ENCODE data around the gene DCDC1.

The DCDC1 gene

DNA sequence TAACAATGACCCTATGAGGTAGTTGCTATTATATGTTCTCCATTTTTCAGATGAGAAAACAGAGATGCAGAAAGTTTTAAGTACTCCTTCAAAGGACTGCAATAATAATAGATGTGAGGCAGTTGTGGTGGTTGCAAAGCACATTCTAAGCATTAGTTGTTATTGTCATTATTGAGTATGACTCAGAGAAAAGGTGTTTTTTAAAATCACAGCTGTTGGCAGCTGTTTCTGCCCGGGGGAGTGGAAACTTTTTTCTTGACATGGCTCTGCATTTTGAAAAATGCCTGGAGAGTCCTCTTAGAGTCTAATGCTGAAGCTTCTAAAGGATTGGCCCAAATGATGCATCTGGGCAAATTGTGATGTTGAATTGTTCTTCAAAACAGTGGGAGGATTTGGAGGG, 538.9 kb downstream of the DCDC1 start:
- no peaks in the 10 kb centered on the region for H3K36me3 ChIP-seq (ENCODE audit: insufficient read depth, low read length)
- H3K27ac ChIP-seq = no peak overlapping the region
- no peak overlapping the region for H3K9ac ChIP-seq (ENCODE audit: insufficient read length)
- H3K4me3 ChIP-seq = no peak overlapping the region
- TF ChIP-seq FOXP2 (optimal IDR thresholded peaks at IDR 0.05; ENCODE audit: control extremely low read depth, extremely low read length, insufficient read depth) = no peak
- no peak for TF ChIP-seq EZH2 (IDR thresholded peaks at IDR 0.05)
- no peak for TF ChIP-seq POLR2AphosphoS5 (IDR thresholded peaks at IDR 0.05; ENCODE audit: borderline replicate concordance, low read depth, low read length)
- no peaks in the 10 kb centered on the region for H3K9me3 ChIP-seq (ENCODE audit: low read depth, low read length)
- no peak for DNase-seq (ENCODE audit: low read depth, low spot score)

DNA sequence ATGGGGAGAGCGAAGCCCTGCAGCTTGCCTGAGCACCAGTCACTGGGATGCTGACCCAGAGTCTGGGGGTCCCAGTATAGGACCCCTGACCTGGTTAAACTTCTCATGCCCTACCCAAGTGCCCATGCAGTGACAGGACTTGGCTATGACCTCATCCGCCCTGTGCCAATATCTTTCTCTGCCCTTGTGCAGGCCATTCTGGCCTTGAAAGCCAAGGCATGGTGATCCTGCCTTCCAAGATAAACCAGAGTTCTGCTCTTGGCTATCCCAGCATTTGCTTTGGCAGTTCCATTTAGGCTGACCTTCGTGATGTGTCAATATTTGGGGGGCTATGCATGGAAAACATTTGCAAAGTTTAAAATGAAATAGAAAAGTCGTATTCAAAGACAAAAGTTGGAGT, 542.6 kb downstream of the DCDC1 start:
- no peak for TF ChIP-seq POLR2AphosphoS5 (IDR thresholded peaks at IDR 0.05; ENCODE audit: borderline replicate concordance, low read depth, low read length)
- no peak for TF ChIP-seq EZH2 (IDR thresholded peaks at IDR 0.05)
- TF ChIP-seq FOXP2 (optimal IDR thresholded peaks at IDR 0.05; ENCODE audit: control extremely low read depth, extremely low read length, insufficient read depth) = no peak
- Histone ChIP-seq H3K36me3 (ENCODE audit: insufficient read depth, low read length) (no peaks in the 10 kb centered on the region), H3K9me3 (ENCODE audit: low read depth, low read length) (no peaks in the 10 kb centered on the region), H3K9ac (ENCODE audit: insufficient read length) (no peak overlapping the region), H3K27ac (no peak overlapping the region), H3K4me3 (no peak overlapping the region)
- no peak for DNase-seq (ENCODE audit: low read depth, low spot score)

DNA sequence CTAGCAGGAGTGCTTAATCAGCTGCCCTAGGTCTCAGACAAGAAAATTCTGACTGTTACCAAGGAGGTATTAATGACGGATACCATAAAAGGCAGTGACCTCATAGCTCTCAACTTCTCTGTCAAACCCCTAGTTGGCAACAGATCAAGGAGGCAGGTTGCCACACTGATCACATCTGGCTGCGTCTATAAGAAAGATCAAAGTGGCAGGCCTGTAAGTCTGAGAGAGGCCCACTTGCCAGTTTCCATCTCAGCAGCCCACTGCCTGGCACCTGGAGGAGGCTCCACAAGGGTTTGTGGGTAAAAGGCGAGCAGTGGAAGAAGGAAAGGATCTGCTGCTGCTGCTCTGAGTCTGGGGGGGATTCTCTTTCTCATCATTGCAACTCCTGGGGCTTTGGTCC, 543.8 kb downstream of the DCDC1 start:
- Histone ChIP-seq H3K27ac (no peak overlapping the region), H3K9me3 (ENCODE audit: low read depth, low read length) (no peaks in the 10 kb centered on the region), H3K4me3 (no peak overlapping the region), H3K36me3 (ENCODE audit: insufficient read depth, low read length) (no peaks in the 10 kb centered on the region), H3K9ac (ENCODE audit: insufficient read length) (no peak overlapping the region)
- DNase-seq (ENCODE audit: low read depth, low spot score) = no peak
- TF ChIP-seq EZH2 (IDR thresholded peaks at IDR 0.05) (no peak), FOXP2 (optimal IDR thresholded peaks at IDR 0.05; ENCODE audit: control extremely low read depth, extremely low read length, insufficient read depth) (no peak), POLR2AphosphoS5 (IDR thresholded peaks at IDR 0.05; ENCODE audit: borderline replicate concordance, low read depth, low read length) (no peak)

DNA sequence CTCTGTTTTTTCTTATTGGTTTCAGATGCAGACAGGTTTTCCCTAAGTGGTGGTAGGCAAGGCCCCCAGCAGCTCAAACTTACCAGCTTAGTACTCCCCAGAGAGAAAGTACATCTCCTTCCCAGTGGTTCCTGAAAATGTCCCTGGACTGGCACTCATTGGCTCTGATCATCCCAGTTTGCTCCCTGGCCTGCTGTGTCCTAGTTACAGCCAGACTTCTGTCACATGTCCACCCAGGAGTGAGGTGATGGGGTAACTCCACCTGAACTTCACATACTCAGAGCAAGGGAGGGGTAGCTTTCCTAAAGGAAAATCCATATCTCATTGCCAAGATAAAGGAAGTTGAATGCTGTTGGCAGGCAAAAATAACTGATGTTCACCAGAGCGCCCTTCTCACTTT, 546.4 kb downstream of the DCDC1 start:
- Histone ChIP-seq H3K36me3 (ENCODE audit: insufficient read depth, low read length) (no peaks in the 10 kb centered on the region), H3K9ac (ENCODE audit: insufficient read length) (no peak overlapping the region), H3K9me3 (ENCODE audit: low read depth, low read length) (no peaks in the 10 kb centered on the region), H3K4me3 (no peak overlapping the region), H3K27ac (no peak overlapping the region)
- TF ChIP-seq FOXP2 (optimal IDR thresholded peaks at IDR 0.05; ENCODE audit: control extremely low read depth, extremely low read length, insufficient read depth) (no peak), EZH2 (IDR thresholded peaks at IDR 0.05) (no peak), POLR2AphosphoS5 (IDR thresholded peaks at IDR 0.05; ENCODE audit: borderline replicate concordance, low read depth, low read length) (no peak)
- no peak for DNase-seq (ENCODE audit: low read depth, low spot score)

DNA sequence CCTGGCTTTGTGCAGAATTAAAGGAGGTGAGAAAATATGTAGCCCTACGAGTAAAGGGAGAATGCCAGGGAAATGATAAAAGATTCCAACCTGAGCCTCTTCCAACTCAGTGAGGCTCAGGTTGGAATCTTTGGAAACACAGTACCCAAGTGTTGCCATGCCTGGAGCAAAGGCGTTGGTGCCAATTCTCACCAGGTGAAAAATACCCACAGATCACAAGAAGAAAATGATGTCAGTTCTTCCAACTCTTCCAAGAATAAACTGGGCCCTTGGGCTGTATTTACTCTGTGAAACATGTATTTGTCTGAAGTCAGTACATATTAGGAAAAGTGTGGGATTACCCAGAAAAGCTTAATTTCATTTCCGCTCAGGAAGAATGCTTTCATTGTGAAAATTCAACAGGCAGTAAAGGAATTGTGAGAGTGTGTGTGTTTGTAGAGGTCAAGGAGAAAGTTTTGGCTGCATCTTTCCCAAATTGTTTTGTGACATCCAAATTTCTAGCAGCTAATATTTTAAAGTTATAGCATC, 548.0 kb downstream of the DCDC1 start:
- no peaks in the 10 kb centered on the region for H3K36me3 ChIP-seq (ENCODE audit: insufficient read depth, low read length)
- H3K9me3 ChIP-seq (ENCODE audit: low read depth, low read length) = no peaks in the 10 kb centered on the region
- no peak overlapping the region for H3K4me3 ChIP-seq
- H3K27ac ChIP-seq = no peak overlapping the region
- no peak for TF ChIP-seq FOXP2 (optimal IDR thresholded peaks at IDR 0.05; ENCODE audit: control extremely low read depth, extremely low read length, insufficient read depth)
- TF ChIP-seq EZH2 (IDR thresholded peaks at IDR 0.05) = no peak
- TF ChIP-seq POLR2AphosphoS5 (IDR thresholded peaks at IDR 0.05; ENCODE audit: borderline replicate concordance, low read depth, low read length) = no peak
- no peak for DNase-seq (ENCODE audit: low read depth, low spot score)
- H3K9ac ChIP-seq (ENCODE audit: insufficient read length) = no peak overlapping the region

DNA sequence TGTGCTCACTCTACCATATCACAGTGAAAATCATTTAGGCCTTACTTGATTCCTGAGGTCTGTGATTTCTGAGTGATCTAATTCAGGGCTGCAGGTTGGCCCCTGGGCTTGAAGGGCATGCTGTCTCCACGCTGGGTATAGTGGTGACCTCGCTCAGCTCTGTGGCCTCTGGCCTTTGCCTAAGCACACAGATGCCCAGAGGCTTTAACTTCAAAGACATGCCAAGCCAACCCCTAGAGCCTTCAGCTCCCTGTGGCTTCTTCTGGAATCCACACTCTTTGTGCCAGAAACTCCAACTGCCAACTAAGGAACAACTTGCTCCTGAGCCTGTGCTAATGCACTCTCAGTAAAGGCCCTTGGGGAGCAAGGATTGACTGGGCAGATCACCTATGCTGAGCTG, 550.8 kb downstream of the DCDC1 start:
- H3K27ac ChIP-seq = no peak overlapping the region
- TF ChIP-seq FOXP2 (optimal IDR thresholded peaks at IDR 0.05; ENCODE audit: control extremely low read depth, extremely low read length, insufficient read depth) = no peak
- no peak for TF ChIP-seq EZH2 (IDR thresholded peaks at IDR 0.05)
- no peak for TF ChIP-seq POLR2AphosphoS5 (IDR thresholded peaks at IDR 0.05; ENCODE audit: borderline replicate concordance, low read depth, low read length)

DNA sequence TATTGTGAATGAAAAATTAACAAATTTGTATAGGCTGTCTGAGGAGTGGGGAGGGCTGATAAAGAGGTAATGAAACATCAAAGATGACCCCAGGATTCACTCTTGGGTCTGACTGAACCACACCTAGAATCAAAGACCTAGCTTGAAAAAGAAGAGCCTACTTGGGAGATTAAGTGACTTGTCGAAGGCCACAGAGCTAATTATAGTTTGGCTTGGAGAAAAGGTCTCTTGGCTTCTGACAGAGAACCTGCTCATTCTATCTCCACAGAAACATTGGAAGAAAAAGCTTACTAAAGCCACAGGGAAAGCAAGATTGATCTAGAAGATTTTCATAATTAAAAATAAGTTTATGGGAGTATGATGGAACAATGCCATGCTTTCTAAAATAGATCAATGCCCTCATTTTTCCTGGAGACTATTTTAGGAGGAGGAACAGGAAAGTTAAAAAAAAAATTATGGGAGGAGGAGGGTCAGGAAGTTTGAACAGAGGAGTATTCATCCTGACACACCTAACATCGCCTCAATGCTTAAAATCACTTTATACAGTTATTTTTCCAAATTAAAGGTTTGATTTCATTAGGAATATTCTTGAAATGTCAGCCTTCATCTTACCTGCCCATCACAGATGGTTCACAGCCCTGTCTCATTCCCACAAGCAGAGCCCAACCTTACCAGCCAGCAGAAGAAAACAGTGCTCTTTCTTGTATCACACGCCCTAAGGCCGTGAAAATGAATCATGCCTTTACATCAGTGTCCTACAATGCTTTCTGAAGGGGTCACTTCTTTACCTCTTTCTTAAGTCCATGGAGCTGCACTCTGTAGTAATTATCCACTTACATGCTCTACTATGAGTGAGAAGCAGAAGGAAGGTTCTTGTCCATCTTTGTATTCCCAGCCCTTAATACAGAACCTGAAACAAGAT, 552.3 kb downstream of the DCDC1 start:
- no peak overlapping the region for H3K4me3 ChIP-seq
- no peak overlapping the region for H3K27ac ChIP-seq
- H3K9ac ChIP-seq (ENCODE audit: insufficient read length) = no peak overlapping the region
- no peaks in the 10 kb centered on the region for H3K9me3 ChIP-seq (ENCODE audit: low read depth, low read length)
- no peaks in the 10 kb centered on the region for H3K36me3 ChIP-seq (ENCODE audit: insufficient read depth, low read length)
- DNase-seq (ENCODE audit: low read depth, low spot score) = no peak
- TF ChIP-seq EZH2 (IDR thresholded peaks at IDR 0.05) (no peak), FOXP2 (optimal IDR thresholded peaks at IDR 0.05; ENCODE audit: control extremely low read depth, extremely low read length, insufficient read depth) (no peak), POLR2AphosphoS5 (IDR thresholded peaks at IDR 0.05; ENCODE audit: borderline replicate concordance, low read depth, low read length) (no peak)

More for the DNA sequence above, 550.8 kb downstream of the DCDC1 start:
- DNase-seq (ENCODE audit: low read depth, low spot score) = no peak
- H3K36me3 ChIP-seq (ENCODE audit: insufficient read depth, low read length) = no peaks in the 10 kb centered on the region
- no peak overlapping the region for H3K9ac ChIP-seq (ENCODE audit: insufficient read length)
- H3K4me3 ChIP-seq = no peak overlapping the region
- no peaks in the 10 kb centered on the region for H3K9me3 ChIP-seq (ENCODE audit: low read depth, low read length)

DNA sequence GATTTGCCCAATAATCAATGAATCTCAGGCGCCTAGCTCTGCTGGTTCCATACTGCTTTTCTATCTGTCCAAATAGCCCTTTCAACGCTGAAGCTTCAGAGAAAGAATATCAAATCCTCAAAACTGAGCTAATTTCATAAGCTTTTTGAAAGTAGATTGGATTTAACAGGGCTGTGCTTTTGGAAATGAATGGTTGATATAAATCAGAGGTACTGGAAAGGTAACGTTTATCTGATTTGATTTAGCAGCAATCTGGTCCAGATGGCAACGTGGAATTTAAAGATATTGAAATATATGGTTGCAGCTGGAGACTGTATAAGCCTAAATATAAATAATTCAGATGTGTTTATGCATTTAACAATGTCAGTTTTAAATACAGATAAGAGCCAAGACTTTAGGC, 553.9 kb downstream of the DCDC1 start:
- Histone ChIP-seq H3K4me3 (no peak overlapping the region), H3K9me3 (ENCODE audit: low read depth, low read length) (no peaks in the 10 kb centered on the region), H3K36me3 (ENCODE audit: insufficient read depth, low read length) (no peaks in the 10 kb centered on the region), H3K9ac (ENCODE audit: insufficient read length) (no peak overlapping the region), H3K27ac (no peak overlapping the region)
- no peak for DNase-seq (ENCODE audit: low read depth, low spot score)
- TF ChIP-seq EZH2 (IDR thresholded peaks at IDR 0.05) = no peak
- no peak for TF ChIP-seq FOXP2 (optimal IDR thresholded peaks at IDR 0.05; ENCODE audit: control extremely low read depth, extremely low read length, insufficient read depth)
- no peak for TF ChIP-seq POLR2AphosphoS5 (IDR thresholded peaks at IDR 0.05; ENCODE audit: borderline replicate concordance, low read depth, low read length)

All from SK-N-MC (cell line).